ENCODE measurements around the gene FMN1. TPM values are rescaled to one million over a fixed set of nuclear protein-coding genes. Genes with fewer than 3 reads are reported as not detected.

FMN1 gene
- total RNA-seq, 4 donors from 2014 or later, result 32.6 to 102 (median 63.0) TPM

DNA sequence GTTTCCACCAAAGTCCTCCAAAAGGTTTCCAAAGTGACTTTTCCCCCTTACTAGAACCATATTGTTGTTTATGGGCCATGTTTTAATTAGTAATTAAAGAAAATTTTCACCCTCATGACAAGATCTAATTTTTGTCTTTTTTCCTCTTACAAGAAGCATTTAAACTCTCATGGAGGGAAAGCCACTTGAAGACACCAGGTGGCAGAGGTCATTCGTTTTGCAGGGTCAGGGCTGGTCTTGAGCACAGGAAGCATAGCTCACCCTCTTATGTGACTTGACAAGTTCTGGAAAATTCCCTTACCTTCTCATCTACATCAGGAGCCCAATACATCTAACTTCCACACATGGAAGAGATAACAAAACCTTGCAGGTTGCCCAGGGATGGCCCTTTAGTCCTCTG is 313.0 kb downstream of the FMN1 start:
- no peaks in the 10 kb centered on the region for H3K27me3 ChIP-seq
- TF ChIP-seq, protein P1, sequence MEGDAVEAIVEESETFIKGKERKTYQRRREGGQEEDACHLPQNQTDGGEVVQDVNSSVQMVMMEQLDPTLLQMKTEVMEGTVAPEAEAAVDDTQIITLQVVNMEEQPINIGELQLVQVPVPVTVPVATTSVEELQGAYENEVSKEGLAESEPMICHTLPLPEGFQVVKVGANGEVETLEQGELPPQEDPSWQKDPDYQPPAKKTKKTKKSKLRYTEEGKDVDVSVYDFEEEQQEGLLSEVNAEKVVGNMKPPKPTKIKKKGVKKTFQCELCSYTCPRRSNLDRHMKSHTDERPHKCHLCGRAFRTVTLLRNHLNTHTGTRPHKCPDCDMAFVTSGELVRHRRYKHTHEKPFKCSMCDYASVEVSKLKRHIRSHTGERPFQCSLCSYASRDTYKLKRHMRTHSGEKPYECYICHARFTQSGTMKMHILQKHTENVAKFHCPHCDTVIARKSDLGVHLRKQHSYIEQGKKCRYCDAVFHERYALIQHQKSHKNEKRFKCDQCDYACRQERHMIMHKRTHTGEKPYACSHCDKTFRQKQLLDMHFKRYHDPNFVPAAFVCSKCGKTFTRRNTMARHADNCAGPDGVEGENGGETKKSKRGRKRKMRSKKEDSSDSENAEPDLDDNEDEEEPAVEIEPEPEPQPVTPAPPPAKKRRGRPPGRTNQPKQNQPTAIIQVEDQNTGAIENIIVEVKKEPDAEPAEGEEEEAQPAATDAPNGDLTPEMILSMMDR (IDR thresholded peaks at IDR 0.05), result no peak
- TF ChIP-seq EP300 (IDR thresholded peaks at IDR 0.05; ENCODE audit: low read depth) (no peak), POLR2A (IDR thresholded peaks at IDR 0.05) (no peak), POLR2AphosphoS5 (IDR thresholded peaks at IDR 0.05) (no peak)
- 97 to 100% methylated on average over 1 of the region's 1 CpG for whole genome bisulfite sequencing, 2 donors (ENCODE audit: low coverage in 1 of 2)
- intact Hi-C loops (cut with DNase I; ENCODE audit: low total_unique reads), result no loop called here
- DNase-seq, result no peak
- no peak overlapping the region for H3K27ac ChIP-seq
- peaks cover 0 to 8% (median under 1%) of the 10 kb centered on the region in 4 donors for H3K36me3 ChIP-seq
- no peak overlapping the region for H3K4me3 ChIP-seq
- H3K9me3 ChIP-seq, result no peaks in the 10 kb centered on the region
- peaks cover 5 to 22% (median 16%) of the 10 kb centered on the region in 4 donors for H3K4me1 ChIP-seq
- in situ Hi-C loops (cut with MboI; ENCODE audit: low pct_ligation_motif_present in 1 of 4, low pct_unique_long_range_greater_than_20kb in 1 of 4, low sequenced_read_pairs in 3 of 4), result no loop called here

DNA sequence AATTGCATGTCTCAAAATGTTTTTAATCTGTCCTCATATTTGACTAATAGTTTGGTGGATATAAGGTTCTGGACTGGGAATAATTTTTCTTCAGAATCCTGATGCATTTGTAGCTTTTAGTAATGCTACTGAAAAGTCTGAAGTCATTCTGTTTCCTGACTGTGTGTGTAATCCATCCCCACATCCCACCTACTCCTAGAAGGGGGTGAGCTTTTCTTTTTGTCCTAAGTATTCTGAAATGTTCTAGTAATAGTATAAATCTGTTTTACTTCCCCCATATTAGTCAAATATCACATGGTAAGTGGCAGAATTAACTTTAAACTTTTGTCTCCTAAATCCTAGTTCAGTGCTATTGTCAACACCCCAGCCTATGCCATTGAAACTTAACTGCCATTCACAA is 313.9 kb downstream of the FMN1 start:
- no peaks in the 10 kb centered on the region for H3K9me3 ChIP-seq
- no peak for DNase-seq
- H3K4me1 ChIP-seq, result peaks cover 5 to 19% (median 16%) of the 10 kb centered on the region in 4 donors
- peaks cover 0 to 1% (median 0%) of the 10 kb centered on the region in 4 donors for H3K36me3 ChIP-seq
- no peaks in the 10 kb centered on the region for H3K27me3 ChIP-seq
- H3K27ac ChIP-seq, result no peak overlapping the region
- in situ Hi-C loops (cut with MboI; ENCODE audit: low pct_ligation_motif_present in 1 of 4, low pct_unique_long_range_greater_than_20kb in 1 of 4, low sequenced_read_pairs in 3 of 4) (no loop called here), intact Hi-C loops (cut with DNase I; ENCODE audit: low total_unique reads) (no loop called here)
- no peak overlapping the region for H3K4me3 ChIP-seq
- TF ChIP-seq POLR2AphosphoS5 (IDR thresholded peaks at IDR 0.05), result no peak
- no peak for TF ChIP-seq EP300 (IDR thresholded peaks at IDR 0.05; ENCODE audit: low read depth)
- TF ChIP-seq, protein P1 (IDR thresholded peaks at IDR 0.05), result no peak
- no peak for TF ChIP-seq POLR2A (IDR thresholded peaks at IDR 0.05)

DNA sequence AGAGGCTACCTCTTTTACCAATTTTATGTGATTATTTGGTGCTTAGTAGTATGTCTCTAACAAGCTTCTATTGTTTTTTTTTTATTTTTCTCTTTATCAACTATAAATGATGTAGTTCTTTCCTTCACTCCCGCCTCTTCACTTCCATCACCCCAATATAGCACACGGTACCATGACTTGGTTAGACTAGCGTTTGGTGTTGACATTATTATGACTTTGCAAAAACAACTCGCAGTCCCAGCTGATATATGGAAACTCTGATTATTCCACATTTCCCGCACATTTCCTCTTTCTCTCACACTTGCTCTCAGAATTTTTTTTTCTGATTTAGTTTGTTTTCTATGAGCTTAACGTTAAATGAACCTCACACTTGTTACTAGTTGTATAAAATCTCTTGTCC is 314.5 kb downstream of the FMN1 start:
- peaks cover 5 to 19% (median 16%) of the 10 kb centered on the region in 4 donors for H3K4me1 ChIP-seq
- TF ChIP-seq EP300 (IDR thresholded peaks at IDR 0.05; ENCODE audit: low read depth), result no peak
- no peak for TF ChIP-seq POLR2AphosphoS5 (IDR thresholded peaks at IDR 0.05)
- TF ChIP-seq, protein P1 (IDR thresholded peaks at IDR 0.05), result no peak
- no peak for TF ChIP-seq POLR2A (IDR thresholded peaks at IDR 0.05)
- intact Hi-C loops (cut with DNase I; ENCODE audit: low total_unique reads) (no loop called here), in situ Hi-C loops (cut with MboI; ENCODE audit: low pct_ligation_motif_present in 1 of 4, low pct_unique_long_range_greater_than_20kb in 1 of 4, low sequenced_read_pairs in 3 of 4) (no loop called here)
- no peak overlapping the region for H3K4me3 ChIP-seq
- H3K9me3 ChIP-seq, result no peaks in the 10 kb centered on the region
- H3K27me3 ChIP-seq, result no peaks in the 10 kb centered on the region
- H3K27ac ChIP-seq, result peak overlapping the region in 2 of 4 donors; percentile 39 to 55
- no peak for DNase-seq
- H3K36me3 ChIP-seq, result peaks cover 0 to 1% (median 0%) of the 10 kb centered on the region in 4 donors
- WGBS, 2 donors (ENCODE audit: low coverage in 1 of 2), result 81% methylated on average over 6 of the region's 6 CpGs

DNA sequence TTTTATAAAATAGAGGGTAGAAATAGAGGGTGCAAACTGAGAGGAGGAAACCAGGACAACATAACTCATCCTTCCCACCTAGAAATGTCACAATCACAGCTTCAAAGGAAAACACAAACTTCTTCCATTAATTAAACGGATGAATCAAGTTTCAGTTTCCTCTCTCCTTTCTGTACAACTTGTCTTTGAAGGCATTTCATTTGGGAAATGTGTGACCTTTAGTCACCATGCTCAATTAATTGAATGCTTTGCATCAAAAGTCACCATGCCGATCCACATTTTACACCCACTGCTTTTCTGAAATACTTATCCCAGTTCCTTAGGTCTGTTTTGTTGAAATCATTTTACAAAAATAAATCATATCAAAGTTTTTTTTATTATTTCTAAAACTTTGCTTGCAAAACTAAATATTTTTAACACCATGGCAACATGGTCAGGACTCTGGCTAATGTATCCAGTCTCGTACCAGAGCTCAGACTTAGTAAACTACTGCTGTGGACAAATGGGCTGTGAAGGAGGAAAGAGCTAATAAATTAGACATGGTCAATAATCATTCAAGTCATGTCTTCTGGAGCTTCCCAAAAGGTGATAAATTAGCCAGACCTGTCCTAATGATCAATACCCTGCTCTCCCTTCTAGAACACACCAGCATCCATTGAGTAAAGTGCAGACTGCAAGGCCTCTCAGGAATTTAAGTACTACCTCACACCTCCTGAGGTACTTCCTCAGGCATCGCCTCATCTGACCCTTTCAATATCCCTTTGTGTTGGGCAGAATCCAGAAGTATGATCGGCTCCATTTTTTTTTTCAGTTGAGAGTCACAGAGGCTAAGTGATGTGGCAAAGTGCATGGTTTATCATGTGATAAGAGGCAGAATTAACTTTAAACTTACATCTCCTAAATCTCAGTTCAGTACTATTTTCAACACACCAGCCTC is 315.4 kb downstream of the FMN1 start:
- no peaks in the 10 kb centered on the region for H3K27me3 ChIP-seq
- intact Hi-C loops (cut with DNase I; ENCODE audit: low total_unique reads), result no loop called here
- DNase-seq, result no peak
- WGBS, 2 donors (ENCODE audit: low coverage in 1 of 2), result 61 to 68% methylated on average over 4 to 5 of the region's 5 CpGs
- H3K4me1 ChIP-seq, result peaks cover 5 to 19% (median 15%) of the 10 kb centered on the region in 4 donors
- in situ Hi-C loops (cut with MboI; ENCODE audit: low pct_ligation_motif_present in 1 of 4, low pct_unique_long_range_greater_than_20kb in 1 of 4, low sequenced_read_pairs in 3 of 4), result no loop called here
- no peak overlapping the region for H3K4me3 ChIP-seq
- no peaks in the 10 kb centered on the region for H3K9me3 ChIP-seq
- TF ChIP-seq POLR2AphosphoS5 (IDR thresholded peaks at IDR 0.05) (peak in 1 of 3 donors; percentile 8), EP300 (IDR thresholded peaks at IDR 0.05; ENCODE audit: low read depth) (no peak)
- TF ChIP-seq, protein P1 (IDR thresholded peaks at IDR 0.05), result no peak
- H3K27ac ChIP-seq, result peak overlapping the region; percentile 38 to 55 (median 40)
- H3K36me3 ChIP-seq, result peaks cover 0 to 1% (median 0%) of the 10 kb centered on the region in 4 donors

Measured in transverse colon (tissue), 4 donors.